ENCODE results near the gene IL27RA. TPM values are rescaled to one million over a fixed set of nuclear protein-coding genes. Genes with fewer than 3 reads are reported as not detected.

IL27RA gene
- total RNA-seq, 1 experiment from 2014 or later, result 13.6 TPM

- no peak for DNase-seq
- H3K27ac Mint-ChIP-seq, result no peak overlapping the region
- peaks cover 70% of the 10 kb centered on the region for H3K27me3 Mint-ChIP-seq (ENCODE audit: low read depth)
Observed at GRCh38 chr19:14073925-14074838, 42.6 kb downstream of the IL27RA start.

More at GRCh38 chr19:14073925-14074838, 42.6 kb downstream of the IL27RA start:
- H2BK20ac ChIP-seq (ENCODE audit: low read depth, low read length, poor library complexity, severe bottlenecking), result no peak overlapping the region
- no peak overlapping the region for H3K18ac ChIP-seq (ENCODE audit: insufficient read length, low read depth, low read length)
- H3K4me1 ChIP-seq (ENCODE audit: insufficient read depth, low read length), result no peaks in the 10 kb centered on the region
- no peak overlapping the region for H4K8ac ChIP-seq (replicated peaks; ENCODE audit: insufficient read length, low read depth, low read length)
- Mint-ChIP-seq H3K9me3 (no peaks in the 10 kb centered on the region; a peak in 1 of 5 replicates), H3K4me1 (peaks cover 7 to 12% of the 10 kb centered on the region in 2 experiments; a peak in 3 of 4 replicates), H3K4me3 (peak overlapping the region; percentile 73 to 86), H3K36me3 (ENCODE audit: insufficient read depth in 1 of 3, low read depth in 3 of 3) (no peaks in the 10 kb centered on the region)
- H3K79me1 ChIP-seq (ENCODE audit: insufficient read depth, low read depth, low read length, poor library complexity, severe bottlenecking), result no peaks in the 10 kb centered on the region
- peaks cover 14% of the 10 kb centered on the region; the same call in 1 of the 2 replicates for H3K27me3 ChIP-seq (ENCODE audit: insufficient read depth, low read length)
- H3K23ac ChIP-seq (ENCODE audit: insufficient read length, low read depth, low read length), result no peak overlapping the region
- H3K27ac ChIP-seq (ENCODE audit: insufficient read length, low read depth, low read length), result no peak overlapping the region
- H4K20me1 ChIP-seq (ENCODE audit: control insufficient read depth, insufficient read depth, insufficient read length), result no peaks in the 10 kb centered on the region
- H3K23me2 ChIP-seq (ENCODE audit: insufficient read length, low read depth, low read length, poor library complexity, severe bottlenecking), result peaks cover 21% of the 10 kb centered on the region
- no peak overlapping the region for H3K14ac ChIP-seq (ENCODE audit: insufficient read depth, low read length)
- H2BK12ac ChIP-seq (ENCODE audit: insufficient read length, low read depth, low read length), result no peak overlapping the region
- H3K4me2 ChIP-seq (ENCODE audit: insufficient read depth, insufficient read length, low read length), result peak overlapping the region; percentile 61
- no peaks in the 10 kb centered on the region for H3K9me3 ChIP-seq (ENCODE audit: control insufficient read depth, low read depth, low read length)
- H2BK120ac ChIP-seq (ENCODE audit: low read depth, low read length, poor library complexity, severe bottlenecking), result no peak overlapping the region
- no peak overlapping the region for H4K91ac ChIP-seq (ENCODE audit: insufficient read length, low read depth, low read length)
- H3K4ac ChIP-seq (ENCODE audit: low read depth, low read length), result no peak overlapping the region
- H2BK5ac ChIP-seq (ENCODE audit: insufficient read length, low read length), result no peak overlapping the region
- no peak overlapping the region for H3K9ac ChIP-seq (ENCODE audit: extremely low read depth, insufficient read length, low read length)
- H2BK15ac ChIP-seq (ENCODE audit: low read depth, low read length), result no peak overlapping the region
- H4K5ac ChIP-seq (ENCODE audit: insufficient read length, low read depth, low read length), result no peak overlapping the region
- H2AK5ac ChIP-seq (ENCODE audit: insufficient read length, low read length), result no peak overlapping the region
- no peak overlapping the region for H3K56ac ChIP-seq (ENCODE audit: insufficient read length, low read depth, low read length)
- no peak overlapping the region for H2AFZ ChIP-seq (ENCODE audit: low read length)
- H3T11ph ChIP-seq (ENCODE audit: low read length), result no peak overlapping the region
- no CpG with 5 or more reads among the region's 44 CpGs for WGBS (ENCODE audit: extremely low coverage, insufficient read length, low lambda C conversion rate)
- TF ChIP-seq, protein P1, sequence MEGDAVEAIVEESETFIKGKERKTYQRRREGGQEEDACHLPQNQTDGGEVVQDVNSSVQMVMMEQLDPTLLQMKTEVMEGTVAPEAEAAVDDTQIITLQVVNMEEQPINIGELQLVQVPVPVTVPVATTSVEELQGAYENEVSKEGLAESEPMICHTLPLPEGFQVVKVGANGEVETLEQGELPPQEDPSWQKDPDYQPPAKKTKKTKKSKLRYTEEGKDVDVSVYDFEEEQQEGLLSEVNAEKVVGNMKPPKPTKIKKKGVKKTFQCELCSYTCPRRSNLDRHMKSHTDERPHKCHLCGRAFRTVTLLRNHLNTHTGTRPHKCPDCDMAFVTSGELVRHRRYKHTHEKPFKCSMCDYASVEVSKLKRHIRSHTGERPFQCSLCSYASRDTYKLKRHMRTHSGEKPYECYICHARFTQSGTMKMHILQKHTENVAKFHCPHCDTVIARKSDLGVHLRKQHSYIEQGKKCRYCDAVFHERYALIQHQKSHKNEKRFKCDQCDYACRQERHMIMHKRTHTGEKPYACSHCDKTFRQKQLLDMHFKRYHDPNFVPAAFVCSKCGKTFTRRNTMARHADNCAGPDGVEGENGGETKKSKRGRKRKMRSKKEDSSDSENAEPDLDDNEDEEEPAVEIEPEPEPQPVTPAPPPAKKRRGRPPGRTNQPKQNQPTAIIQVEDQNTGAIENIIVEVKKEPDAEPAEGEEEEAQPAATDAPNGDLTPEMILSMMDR (conservative IDR thresholded peaks at IDR 0.05), result no peak
- H3K79me2 ChIP-seq (ENCODE audit: insufficient read depth, low read length), result no peaks in the 10 kb centered on the region
